ENCODE measurements around the gene UPK3B.
"Not testable (repeated sequence)": the region's sequence is repeated elsewhere in the genome, so short reads cannot be mapped to it uniquely, and the experiment has no call there.

UPK3B gene

DNA sequence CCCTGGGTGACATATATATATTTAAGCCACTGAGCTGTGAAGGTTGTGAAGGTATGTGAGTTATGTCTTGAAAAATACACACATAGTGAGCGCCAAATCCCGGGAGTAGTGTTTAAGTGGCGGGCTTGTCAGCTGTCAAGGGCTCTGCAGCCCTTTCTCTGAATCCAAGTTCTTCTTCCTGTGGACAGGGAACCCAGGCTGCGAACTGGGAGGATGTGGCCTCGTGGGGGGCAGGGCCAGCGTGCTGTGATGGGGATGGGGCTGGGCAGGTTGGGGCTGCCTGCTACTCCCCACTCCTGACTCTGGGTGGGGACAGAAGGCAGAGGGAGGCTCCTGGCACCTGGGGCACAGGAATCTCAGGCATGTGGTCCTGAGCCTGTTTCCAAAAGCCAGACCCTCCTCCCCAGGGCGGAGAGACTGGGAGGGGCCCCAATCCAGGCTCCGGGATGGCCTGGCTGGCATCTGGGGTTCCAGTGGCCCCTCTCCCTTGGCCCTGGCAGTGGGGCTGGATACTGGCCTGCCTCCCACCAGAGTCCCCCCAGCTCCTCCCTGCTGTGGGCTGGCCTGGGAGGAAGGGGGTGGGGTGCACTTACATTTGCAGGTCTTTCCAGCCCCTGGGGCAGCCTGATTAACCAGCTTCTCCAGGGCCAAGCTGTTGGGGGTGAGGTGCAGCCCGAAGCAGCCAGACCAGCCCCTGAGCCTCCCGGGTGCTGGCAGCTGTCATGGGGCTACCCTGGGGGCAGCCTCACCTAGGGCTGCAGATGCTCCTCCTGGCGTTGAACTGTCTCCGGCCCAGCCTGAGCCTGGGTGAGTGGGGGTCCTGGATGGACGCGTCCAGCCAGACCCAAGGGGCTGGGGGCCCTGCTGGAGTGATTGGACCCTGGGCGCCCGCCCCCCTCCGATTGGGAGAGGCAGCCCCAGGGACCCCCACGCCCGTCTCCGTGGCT lies at the start of gene UPK3B:
TSS of gene UPK3B (plus strand) at position 622 of the 947 bp plus-strand sequence. CDS start at position 723, 101 bp downstream.
- no peak for DNase-seq (ENCODE audit: low read depth in 2 of 2)

DNA sequence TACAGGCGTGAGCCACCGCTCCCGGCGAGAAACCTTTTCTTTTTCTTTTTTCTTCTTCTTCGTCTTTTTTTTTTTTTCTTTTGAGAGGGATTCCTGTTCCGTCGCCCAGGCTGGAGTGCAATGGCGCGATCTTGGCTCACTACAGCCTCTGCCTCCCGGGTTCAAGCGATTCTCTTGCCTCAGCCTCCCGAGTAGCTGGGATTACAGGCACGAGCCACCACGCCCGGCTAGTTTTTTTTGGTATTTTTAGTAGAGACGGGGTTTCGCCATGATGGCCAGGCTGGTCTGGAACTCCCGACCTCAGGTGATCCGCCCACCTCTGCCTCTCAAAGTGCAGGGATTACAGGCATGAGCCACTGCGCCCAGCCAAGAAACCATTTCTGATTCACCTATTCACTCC lies 49.6 kb upstream of the UPK3B start:
- DNase-seq (ENCODE audit: low read depth in 2 of 2): not testable (repeated sequence)

DNA sequence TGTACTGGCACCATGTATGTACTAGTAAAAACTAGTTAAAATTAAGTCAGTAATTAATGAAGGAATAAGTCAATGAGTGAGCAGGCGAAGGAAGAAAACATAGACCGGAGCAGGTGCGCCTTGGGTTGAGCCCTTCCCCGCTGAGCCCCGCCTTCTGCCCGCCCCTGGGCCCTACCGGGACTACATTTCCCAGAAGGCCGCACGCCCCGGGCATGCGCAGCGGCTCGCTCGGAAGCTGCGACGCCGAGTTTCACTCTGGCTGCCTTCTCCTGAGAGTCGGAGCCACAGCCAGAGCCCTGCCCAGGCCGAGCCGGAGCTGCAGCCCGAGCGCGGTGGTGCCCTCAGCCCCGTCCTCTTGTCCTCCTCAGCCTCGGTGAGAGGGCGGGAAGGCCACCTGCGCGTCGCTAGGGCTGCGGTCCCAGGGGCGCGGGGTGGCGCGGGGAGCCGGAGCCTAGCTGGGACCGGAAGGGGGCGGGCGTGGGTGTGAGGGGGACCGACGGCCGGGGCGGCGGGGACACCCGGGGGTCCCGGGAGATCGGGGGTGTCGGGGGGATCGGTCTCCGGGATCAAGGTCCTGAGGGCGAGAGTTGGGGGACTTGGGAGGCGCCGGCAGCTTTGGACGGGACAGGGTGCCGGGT lies 48.8 kb upstream of the UPK3B start, which contains the start of gene DTX2:
TSS of gene DTX2 (plus strand) at position 246 of the 638 bp plus-strand sequence. CDS start 18,801 bp downstream, outside the sequence.
- not testable (repeated sequence) for DNase-seq (ENCODE audit: low read depth in 2 of 2)

DNA sequence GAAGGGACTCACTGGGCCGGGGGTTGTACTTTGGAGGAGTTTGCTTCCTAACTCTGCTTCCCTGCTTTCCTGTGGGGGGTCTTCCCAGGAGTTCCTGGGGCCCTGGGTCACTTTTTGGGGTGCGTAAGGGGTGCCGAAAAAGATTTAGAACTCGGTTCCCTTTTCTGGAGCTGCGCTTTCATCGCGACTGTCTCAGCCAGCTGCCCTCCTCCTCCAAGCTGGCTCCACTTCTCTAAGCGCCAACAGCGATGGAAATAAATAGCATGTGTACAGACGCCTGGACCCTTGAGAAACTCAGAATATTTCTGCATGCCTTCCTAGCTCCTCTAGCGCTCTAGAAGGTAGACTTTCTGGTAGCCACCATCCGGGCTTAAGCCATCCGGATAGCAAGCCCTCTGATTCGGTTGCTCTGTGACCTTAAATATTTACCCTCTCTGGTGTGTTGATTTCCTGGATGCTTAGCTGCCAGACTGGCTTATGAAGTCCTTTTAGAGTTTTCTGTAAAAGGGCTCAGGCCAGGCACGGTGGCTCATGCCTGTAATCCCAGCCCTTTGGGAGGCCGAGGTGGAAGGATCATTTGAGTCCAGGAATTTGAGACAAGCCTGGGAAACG lies 48.0 kb upstream of the UPK3B start:
- not testable (repeated sequence) for DNase-seq (ENCODE audit: low read depth in 2 of 2)

DNA sequence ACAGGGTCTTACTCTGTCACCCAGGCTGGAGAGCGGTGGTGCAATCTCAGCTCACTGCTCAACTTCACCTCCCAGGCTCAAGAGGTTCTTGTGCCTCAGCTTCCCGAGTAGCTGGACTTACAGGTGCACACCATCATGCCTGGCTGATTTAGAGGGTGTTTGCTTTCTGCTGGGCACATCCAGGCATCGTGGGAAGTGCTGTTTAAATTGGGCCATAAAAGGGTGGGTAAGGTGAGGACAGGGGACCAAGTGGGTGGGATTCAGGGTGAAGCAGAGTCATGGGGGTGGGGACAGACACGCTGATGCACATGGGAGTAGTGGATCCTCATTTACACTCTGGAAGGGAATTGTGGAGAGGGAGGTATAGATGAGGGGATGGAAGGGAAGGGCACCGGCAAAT lies 45.4 kb upstream of the UPK3B start:
- not testable (repeated sequence) for DNase-seq (ENCODE audit: low read depth in 2 of 2)

DNA sequence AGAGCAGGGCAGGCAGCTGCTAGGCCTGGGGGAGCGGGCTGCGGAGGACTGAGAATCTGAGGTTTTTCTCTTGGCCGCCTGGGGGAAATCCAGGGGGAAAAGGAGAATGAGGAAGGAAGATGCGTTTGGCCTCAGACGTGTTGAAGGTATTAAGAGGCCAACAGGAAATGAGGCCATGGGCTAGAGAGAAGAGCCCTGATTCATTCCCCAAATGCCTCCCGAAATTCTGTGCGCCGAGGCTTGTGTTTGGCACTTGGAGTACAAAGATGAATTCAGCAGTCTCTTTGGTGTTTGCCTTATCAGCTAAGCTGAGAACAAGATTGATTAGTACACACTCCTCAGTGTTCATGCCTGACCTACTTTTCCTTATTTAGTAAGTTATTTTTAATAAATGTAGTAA lies 44.4 kb upstream of the UPK3B start:
- DNase-seq (ENCODE audit: low read depth in 2 of 2): not testable (repeated sequence)

DNA sequence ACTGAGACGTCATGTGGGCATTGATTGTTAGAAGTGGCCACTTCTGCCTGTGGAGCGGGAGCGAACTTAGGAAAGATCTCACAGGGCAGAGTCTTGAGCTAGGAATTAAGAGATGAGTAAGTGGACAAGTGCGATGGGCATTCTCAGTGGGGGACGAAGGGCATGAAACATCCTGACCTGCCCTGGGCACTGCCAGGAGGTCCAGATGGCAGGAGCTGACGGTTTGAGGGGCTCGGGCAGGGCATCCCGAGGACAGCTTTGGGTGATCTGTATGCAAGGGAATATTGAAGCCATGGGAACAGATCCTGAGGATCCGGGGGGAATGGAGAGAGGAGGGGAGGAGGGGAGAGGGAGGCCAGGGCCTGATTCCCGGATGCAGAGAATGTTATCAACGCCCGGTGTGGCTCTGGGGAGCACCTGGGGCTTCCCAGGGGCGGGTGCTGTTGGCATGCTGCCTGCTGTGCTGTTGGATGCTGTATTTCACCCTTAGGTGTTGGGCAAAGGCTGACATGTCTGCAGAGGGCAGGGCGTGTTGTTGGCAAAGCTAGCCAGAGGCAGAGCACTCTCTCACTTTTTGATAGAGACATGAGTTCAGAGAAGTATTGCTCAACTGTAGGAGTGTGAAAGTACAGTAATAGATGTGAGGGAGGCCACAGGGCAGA lies 42.5 kb upstream of the UPK3B start:
- not testable (repeated sequence) for DNase-seq (ENCODE audit: low read depth in 2 of 2)

DNA sequence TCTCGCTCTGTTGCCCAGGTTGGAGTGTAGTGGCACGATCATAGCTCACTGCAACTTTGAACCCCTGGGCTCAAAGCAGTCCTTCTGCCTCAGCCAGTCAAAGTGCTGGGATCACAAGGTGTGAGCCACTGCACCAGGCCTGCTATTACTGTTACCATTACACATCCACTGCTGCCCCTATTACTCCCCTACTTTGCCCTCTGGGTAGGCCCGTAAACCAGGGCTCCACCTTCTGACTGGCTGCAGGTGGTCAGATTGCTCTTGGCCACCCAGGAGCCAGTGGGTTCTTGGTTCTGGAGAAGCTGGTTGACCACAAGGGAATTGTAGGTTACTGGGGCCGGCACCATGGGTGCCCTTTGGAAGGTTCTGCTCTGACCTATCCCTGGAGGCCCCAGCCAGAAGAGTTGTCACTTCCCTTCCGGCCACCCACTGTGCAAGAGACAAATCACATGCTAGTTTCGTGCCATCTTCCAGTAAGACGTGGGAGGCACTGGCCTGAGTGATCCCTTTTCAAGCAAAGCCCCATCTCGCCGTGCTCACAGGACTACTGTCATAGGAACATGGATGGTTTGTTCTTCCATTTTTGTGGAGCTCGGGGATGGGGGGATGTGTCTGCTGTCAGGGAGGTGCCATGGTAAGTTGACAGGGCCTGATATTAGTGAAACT lies 38.7 kb upstream of the UPK3B start:
- DNase-seq (ENCODE audit: low read depth in 2 of 2): not testable (repeated sequence)

DNA sequence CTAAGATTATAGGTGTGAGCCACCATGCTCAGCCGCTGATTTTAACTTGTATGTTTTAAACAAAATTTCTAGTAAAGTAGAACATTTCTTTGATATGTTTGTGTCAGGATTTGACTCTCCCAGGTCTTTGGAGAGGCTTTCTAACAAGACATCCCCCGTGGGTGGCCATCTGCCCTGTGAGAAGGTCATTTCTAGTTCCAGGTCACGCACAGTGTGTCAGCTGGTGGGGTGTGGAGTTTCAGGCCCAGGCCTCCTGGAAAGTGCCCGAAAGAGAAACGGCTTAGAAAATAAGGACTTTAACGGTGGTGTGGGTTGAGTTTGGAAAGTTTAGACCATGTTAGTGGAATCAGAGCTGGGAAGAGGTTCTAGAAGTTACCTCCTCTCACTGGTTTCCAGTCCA lies 37.3 kb upstream of the UPK3B start:
- DNase-seq (ENCODE audit: low read depth in 2 of 2): not testable (repeated sequence)

DNA sequence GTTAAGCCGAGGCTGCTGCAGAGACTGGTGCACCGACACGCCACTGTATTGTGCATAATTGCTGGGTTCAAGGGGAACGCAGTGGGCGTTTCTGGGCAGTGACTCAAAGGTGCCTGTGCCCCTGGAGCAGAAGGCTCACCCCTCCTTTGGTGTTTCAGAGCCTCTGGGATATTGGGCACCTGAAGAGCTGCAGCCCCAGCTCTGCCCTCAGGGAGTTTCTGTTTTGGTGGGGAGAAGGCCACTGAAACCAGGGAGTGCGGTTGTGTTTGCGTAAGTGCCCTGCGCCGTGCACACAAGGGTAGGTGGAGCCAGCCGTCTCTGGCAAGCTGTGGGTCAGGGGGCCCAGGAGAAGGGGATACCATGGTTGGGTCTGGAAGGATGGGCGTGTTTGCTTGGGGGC lies 34.1 kb upstream of the UPK3B start:
- not testable (repeated sequence) for DNase-seq (ENCODE audit: low read depth in 2 of 2)

DNA sequence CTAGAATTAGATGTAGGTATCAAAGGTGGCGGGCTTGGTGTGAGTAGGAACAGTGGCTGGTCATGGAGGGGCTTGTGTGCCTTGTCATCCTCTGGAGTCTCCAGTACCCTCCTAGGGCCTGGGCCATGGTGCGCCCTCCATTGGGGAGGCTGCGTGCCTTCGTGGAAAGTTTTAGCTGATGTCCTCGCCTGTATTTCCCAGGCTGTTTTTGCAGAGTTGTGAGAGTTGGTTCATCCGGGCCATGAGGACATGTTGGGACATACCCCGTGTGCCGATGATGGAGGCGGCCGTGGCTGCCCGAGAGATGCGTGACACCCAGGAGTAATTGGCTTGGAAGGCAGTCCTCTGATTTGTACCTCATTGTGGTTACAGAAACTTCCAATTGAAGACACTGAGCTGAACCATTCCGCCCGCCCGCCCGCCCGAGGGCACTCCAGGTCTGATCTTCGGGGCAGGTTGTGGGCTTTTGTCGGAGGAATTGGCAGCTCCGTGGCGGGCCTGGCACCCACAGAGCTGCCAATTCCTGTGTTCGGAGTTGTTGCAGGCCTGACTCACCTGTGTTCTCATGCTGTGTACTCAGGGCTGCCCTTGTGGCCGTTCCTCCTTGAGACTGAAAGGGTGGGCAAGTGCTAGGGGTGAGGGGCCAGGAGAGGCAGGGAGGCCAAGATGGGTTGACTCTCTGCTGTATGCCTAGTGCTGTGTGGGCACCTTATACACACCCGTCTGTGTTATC lies 33.4 kb upstream of the UPK3B start:
- DNase-seq (ENCODE audit: low read depth in 2 of 2): not testable (repeated sequence)

DNA sequence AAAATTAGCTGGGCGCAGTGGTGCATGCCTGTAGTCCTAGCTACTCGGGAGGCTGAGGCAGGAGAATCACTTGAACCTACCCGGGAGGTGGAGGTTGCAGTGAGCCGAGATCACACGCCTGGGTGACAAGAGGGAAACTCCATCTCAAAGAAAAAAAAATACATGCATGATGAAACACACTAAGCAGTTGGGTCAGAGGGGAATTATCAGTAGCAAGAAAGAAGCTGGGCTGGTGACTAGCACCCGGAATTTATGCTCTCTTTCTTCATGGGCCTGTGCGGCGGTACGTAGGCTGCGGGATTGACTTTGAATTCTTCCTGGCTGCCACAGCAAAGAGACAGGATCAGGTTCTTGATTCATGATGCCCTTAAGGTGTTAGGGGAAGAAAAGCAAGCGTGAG lies 30.7 kb upstream of the UPK3B start:
- not testable (repeated sequence) for DNase-seq (ENCODE audit: low read depth in 2 of 2)

DNA sequence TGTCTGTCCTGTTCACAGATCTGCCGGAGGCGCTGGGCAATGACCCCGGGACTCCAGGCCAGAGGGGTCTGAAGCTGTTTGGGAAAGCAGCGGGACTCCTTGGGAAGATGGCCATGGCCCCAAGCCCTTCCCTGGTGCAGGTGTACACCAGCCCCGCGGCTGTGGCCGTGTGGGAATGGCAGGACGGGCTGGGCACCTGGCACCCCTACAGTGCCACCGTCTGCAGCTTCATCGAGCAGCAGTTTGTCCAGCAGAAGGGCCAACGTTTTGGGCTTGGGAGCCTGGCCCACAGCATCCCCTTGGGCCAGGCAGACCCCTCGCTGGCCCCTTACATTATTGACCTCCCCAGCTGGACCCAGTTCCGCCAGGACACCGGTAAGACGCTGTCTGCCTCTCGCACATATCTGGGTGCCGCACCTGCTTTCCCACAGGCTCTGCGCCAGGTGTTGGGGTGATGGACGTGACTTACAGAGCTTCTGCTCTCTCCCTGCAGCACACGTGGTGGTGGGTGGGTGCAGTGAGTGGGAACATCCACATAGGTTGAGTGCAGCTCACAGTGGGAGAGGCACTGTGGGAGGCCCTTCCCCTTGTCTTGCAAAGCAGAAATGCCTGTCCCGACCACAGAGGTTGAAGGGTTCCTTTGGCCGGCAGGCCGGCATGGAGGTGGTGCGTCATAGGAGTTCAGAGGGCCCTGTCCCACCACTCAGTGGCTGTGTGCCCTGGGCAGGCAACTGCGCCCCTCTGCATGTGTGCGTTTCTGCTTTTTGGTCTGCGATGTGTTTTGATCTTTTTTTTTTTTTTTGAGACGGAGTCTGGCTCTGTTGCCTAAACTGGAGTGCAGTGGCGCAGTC lies 29.7 kb upstream of the UPK3B start:
- DNase-seq (ENCODE audit: low read depth in 2 of 2): not testable (repeated sequence)

DNA sequence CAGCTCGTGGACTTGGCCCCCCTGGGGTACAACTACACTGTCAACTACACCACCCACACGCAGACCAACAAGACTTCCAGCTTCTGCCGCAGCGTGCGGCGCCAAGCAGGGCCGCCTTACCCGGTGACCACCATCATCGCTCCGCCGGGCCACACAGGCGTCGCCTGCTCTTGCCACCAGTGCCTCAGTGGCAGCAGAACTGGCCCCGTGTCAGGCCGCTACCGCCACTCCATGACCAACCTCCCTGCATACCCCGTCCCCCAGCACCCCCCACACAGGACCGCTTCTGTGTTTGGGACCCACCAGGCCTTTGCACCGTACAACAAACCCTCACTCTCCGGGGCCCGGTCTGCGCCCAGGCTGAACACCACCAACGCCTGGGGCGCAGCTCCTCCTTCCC lies 27.7 kb upstream of the UPK3B start:
- DNase-seq (ENCODE audit: low read depth in 2 of 2): not testable (repeated sequence)

DNA sequence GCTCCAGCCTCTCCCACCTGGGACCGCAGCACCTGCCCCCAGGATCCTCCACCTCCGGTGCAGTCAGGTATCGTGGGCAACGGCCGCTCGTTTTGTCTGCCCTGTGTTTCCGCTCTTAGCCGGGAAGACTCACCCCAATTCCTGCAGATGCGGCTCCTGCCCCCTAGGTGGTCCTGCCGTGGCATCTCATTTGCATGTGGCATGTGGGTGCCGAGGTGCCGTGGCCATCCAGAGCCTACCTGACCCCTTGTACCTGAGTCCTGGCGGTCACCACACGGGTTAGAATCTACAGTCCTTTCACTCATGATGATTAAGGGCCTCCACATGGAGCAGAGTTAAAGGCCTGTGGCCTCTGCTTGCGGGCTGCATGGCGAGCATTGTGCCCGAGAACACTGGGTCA lies 27.3 kb upstream of the UPK3B start:
- not testable (repeated sequence) for DNase-seq (ENCODE audit: low read depth in 2 of 2)

DNA sequence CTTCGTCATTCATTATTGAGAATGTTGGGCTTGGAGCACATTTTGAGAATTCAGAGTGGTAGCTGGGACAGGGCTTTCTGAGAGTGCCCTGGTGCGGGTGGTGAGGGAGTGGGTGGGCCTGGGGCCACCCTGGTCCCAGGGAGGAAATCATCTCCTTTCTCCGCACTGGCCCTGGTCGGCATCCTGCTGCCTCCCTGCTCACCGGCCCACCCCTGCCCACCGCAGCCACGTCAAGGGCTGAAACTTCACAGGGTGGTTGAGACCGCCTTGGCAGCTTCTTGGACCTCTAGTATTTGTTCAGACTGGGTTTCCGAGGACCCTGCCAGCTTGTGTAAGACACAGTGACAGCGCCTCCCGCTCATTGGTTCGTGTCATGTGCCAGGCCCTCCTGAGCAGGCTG lies 25.9 kb upstream of the UPK3B start:
- DNase-seq (ENCODE audit: low read depth in 2 of 2): not testable (repeated sequence)

DNA sequence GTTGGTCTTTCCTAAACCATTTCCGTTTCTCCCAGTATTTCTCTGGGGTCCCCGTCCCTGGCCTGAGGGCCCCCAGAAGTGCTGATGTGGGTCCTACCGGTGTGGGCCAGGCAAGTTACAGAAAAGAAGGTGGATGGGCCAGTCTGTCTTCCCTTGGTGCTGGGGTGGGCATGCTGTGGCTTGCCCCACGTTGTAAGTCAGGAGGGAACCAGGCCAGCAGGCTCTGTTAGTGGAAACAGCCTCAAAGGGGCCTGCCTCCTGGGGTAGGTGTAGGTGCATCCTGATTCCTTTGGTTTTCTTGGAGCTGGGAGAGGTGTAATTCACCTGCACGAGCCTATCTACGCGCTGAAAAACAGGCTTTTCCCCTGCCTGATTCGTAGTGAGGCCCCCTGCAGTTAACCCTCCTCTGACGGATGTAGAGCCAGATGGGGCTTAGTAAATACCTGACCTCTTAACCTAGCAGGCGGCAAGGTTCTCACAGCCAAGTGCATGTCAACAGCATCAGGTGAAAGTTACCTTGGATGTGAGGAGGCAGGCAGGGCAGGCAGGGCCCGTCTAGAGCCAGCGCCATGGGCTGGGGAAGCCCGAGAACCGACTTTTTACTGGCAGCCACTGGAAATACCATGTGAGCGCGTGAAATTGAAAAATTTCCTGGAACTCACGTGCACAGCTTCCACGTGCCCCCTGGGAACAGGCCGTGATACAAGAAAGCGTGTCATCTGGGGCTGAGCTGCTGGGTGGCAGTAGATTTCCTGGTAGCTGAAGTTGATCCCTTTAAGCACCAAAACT lies 24.3 kb upstream of the UPK3B start:
- not testable (repeated sequence) for DNase-seq (ENCODE audit: low read depth in 2 of 2)

DNA sequence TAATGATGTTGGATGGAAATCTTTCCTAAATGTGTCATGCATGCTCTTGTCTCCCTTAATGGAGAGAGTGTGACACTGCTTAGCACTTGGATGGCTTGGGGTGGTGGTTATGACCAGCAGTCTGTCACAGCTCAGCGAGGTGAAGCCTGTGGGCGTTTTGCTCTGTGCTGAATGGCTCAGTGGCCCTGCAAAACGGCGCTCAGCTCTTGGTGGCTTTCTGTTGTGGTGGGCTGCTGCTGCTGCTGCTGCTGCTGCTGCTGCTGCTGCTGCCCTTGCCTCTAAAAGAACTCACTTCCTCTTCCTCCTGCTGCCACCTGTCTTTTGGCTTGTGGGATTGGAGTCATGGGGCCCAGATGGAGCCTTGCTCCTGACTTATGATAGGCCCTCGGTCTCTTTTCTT lies 23.7 kb upstream of the UPK3B start:
- not testable (repeated sequence) for DNase-seq (ENCODE audit: low read depth in 2 of 2)

DNA sequence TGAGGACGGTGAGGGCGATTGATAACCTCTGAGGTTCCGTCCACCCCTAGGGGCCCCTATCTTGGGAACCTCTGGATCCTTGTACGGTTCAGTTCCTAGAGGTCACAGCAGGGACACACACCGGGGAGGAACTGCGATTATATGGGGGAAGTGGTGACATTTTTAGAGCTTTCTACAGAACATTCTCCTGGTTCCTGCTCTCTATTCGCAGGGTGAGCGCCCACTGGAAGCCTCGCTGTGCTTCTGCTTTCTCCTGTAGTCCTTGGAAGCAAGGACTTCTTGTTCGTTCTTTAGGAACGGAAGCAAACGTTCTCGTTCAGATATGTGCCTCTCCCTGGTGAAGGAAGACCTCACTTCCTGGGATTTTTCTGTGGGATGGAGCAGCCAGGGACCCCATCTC lies 22.4 kb upstream of the UPK3B start:
- not testable (repeated sequence) for DNase-seq (ENCODE audit: low read depth in 2 of 2)

All from stimulated activated CD4-positive, alpha-beta T cell treated with anti-CD3 and anti-CD28 coated beads, Interleukin-1b, Interleukin-23, amount 100 ng/mL, for 1 hour (primary cell).